Measurements from ENCODE around the gene DRAXIN. TPM values are rescaled to one million over a fixed set of nuclear protein-coding genes. Genes with fewer than 3 reads are reported as not detected.
A peak's percentile ranks its signal among the peaks of the same experiment; 100 is the strongest.

DRAXIN gene
- total RNA-seq, 1 donor: not detected

- no peak for TF ChIP-seq CTCF (IDR thresholded peaks at IDR 0.05; ENCODE audit: insufficient read depth, low read depth, low read length)
- no peak overlapping the region for H3K4me3 ChIP-seq (ENCODE audit: low read depth, low read length)
- DNase-seq (ENCODE audit: low read depth): no peak
These were observed 16.2 kb upstream of the DRAXIN start for GRCh38 chr1:11675325-11675724.

- no peak overlapping the region for H3K4me3 ChIP-seq (ENCODE audit: low read depth, low read length)
- no peak for DNase-seq (ENCODE audit: low read depth)
- no peak for TF ChIP-seq CTCF (IDR thresholded peaks at IDR 0.05; ENCODE audit: insufficient read depth, low read depth, low read length)
These were observed 15.0 kb upstream of the DRAXIN start for GRCh38 chr1:11676386-11677103.

- no peak for TF ChIP-seq CTCF (IDR thresholded peaks at IDR 0.05; ENCODE audit: insufficient read depth, low read depth, low read length)
- H3K4me3 ChIP-seq (ENCODE audit: low read depth, low read length): no peak overlapping the region
- no peak for DNase-seq (ENCODE audit: low read depth)
These were observed 13.1 kb upstream of the DRAXIN start for GRCh38 chr1:11678442-11678841.

GRCh38 chr1:11680270-11681070 is 11.0 kb upstream of the DRAXIN start:
- no peak for TF ChIP-seq CTCF (IDR thresholded peaks at IDR 0.05; ENCODE audit: insufficient read depth, low read depth, low read length)
- H3K4me3 ChIP-seq (ENCODE audit: low read depth, low read length): peak overlapping the region; percentile 87
- no peak for DNase-seq (ENCODE audit: low read depth)

- DNase-seq (ENCODE audit: low read depth): peak; percentile 76
- peak within 1 kb of the TSS; percentile 87 for H3K4me3 ChIP-seq (ENCODE audit: low read depth, low read length)
- no peak for TF ChIP-seq CTCF (IDR thresholded peaks at IDR 0.05; ENCODE audit: insufficient read depth, low read depth, low read length)
These were observed 10.3 kb upstream of the DRAXIN start, which contains the start of gene MAD2L2 for GRCh38 chr1:11681071-11681771. Gene MAD2L2, minus strand, starts transcription at chr1:11681148. Its CDS starts 547 bp downstream, at chr1:11680601.

GRCh38 chr1:11682287-11682771 is 9.2 kb upstream of the DRAXIN start:
- DNase-seq (ENCODE audit: low read depth): no peak
- no peak overlapping the region for H3K4me3 ChIP-seq (ENCODE audit: low read depth, low read length)
- TF ChIP-seq CTCF (IDR thresholded peaks at IDR 0.05; ENCODE audit: insufficient read depth, low read depth, low read length): no peak
